Measurements from ENCODE around the gene AFTPH.

DNA sequence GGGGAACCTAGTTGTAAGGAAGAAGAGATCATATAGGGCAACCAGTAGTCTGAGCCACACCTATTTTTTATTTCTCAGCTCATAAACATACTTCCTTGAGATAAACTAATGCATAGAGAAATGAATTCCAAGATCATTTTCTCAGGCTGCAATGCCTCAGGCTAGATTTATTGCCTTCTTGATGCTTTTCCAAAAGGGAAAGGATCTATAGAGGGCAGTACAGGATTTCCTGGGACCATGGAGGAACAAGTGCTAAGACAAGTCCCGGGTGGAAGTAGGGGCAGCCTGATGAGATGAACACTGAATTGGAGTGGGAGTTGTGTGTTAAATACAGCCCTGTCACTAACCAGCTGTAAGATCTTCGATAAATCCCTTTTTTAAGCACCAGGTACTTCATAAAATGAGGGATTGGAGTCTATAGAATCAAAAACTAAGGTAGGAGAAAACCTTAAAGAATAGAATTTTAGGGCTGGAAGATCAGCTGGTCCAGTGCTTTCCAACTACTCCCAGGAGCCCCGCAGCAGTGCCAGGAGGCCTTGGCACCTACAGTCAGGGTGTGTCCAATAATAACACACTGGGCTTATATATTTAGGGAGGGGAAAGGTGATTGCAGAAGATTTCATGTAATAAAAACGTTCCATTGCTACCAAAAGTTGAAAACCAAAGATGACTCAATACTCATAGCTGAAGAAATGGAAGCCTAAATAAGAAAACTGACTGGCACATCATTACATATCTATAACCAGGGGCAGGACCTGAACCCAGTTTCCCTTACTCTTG lies 71.5 kb downstream of the AFTPH start:
- TF ChIP-seq CTCF (IDR thresholded peaks at IDR 0.05) = peak; percentile 66
- TF ChIP-seq SIN3A (IDR thresholded peaks at IDR 0.05; ENCODE audit: borderline replicate concordance, insufficient read depth, low read depth, low read length) = no peak
